Measurements from ENCODE around the gene TIGD6. TPM values are rescaled to one million over a fixed set of nuclear protein-coding genes. Genes with fewer than 3 reads are reported as not detected.

The TIGD6 gene
- total RNA-seq, 1 experiment from 2014 or later = 2.1 TPM

DNA sequence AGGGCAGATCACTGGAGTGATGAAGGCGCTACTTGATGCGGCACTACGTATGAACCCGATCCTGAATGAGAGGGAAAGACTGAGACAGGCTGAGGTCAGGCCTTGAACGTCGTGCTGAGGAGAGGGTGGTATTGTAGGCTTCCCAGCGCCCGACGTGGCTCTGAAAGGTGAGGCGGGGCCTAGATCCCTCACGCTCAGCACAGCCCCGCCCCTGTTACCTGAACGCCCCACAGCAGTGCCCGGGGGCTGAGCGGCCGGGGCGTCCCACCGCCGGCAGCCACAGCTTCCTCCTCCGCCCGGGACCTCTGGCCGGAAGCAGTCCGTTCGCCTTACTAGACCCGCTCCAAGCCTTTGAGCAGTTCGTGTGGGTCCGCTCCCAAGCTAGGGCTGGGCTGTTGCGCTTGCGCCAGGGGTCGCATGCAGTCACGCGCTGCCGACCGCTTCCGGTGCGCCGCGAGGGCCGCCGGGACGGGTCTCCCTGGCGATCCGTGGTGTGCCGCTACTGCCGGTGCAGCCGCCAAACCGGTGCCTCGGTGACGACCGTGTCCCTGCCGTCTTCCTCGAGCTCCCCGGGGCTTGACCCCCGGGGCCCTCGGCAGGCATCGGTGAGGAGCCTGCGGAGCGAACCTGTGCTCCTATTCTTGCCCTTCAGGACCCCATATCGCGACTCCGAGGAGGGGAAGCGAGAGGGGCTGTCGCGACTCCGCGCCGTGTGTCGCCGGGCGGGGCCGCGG lies at the start of gene TIGD6, which contains the start of gene HMGXB3 (continued):
- TF ChIP-seq GTF2I (CRISPR knock-in tag; conservative IDR thresholded peaks at IDR 0.05) (no peak), ZNF219 (CRISPR knock-in tag; IDR thresholded peaks at IDR 0.05; ENCODE audit: borderline replicate concordance) (no peak), SOX15 (CRISPR knock-in tag; IDR thresholded peaks at IDR 0.05) (no peak), FOXK1 (CRISPR knock-in tag; IDR thresholded peaks at IDR 0.05) (peak; percentile 95), FOXP1 (CRISPR knock-in tag; IDR thresholded peaks at IDR 0.05; ENCODE audit: borderline replicate concordance) (peak; percentile 89), ZNF671 (CRISPR knock-in tag; IDR thresholded peaks at IDR 0.05) (no peak), JUN (CRISPR knock-in tag; IDR thresholded peaks at IDR 0.05) (no peak), ESRRA (CRISPR knock-in tag; IDR thresholded peaks at IDR 0.05; ENCODE audit: borderline replicate concordance) (no peak; the same call in 1 of the 2 replicates), GRHL2 (CRISPR knock-in tag; IDR thresholded peaks at IDR 0.05; ENCODE audit: insufficient replicate concordance, severe bottlenecking) (no peak), RELA (CRISPR knock-in tag; IDR thresholded peaks at IDR 0.05; ENCODE audit: borderline replicate concordance) (no peak), SP1 (CRISPR knock-in tag; conservative IDR thresholded peaks at IDR 0.05) (peak; percentile 80), ZBTB21 (CRISPR knock-in tag; IDR thresholded peaks at IDR 0.05; ENCODE audit: borderline replicate concordance) (peak; percentile 66; the same call in 1 of the 2 replicates), NR3C1 (CRISPR knock-in tag; conservative IDR thresholded peaks at IDR 0.05; ENCODE audit: low read depth) (0 out of 2 replicates have a peak, but pooled peaks have one; percentile 73), SMAD4 (CRISPR knock-in tag; IDR thresholded peaks at IDR 0.05) (no peak), TEAD1 (CRISPR knock-in tag; IDR thresholded peaks at IDR 0.05) (peak; percentile 70; the same call in 1 of the 2 replicates), NR2C2 (CRISPR knock-in tag; IDR thresholded peaks at IDR 0.05) (peak; percentile 85), NFATC4 (CRISPR knock-in tag; IDR thresholded peaks at IDR 0.05) (no peak)
- TF ChIP-seq, protein P1, sequence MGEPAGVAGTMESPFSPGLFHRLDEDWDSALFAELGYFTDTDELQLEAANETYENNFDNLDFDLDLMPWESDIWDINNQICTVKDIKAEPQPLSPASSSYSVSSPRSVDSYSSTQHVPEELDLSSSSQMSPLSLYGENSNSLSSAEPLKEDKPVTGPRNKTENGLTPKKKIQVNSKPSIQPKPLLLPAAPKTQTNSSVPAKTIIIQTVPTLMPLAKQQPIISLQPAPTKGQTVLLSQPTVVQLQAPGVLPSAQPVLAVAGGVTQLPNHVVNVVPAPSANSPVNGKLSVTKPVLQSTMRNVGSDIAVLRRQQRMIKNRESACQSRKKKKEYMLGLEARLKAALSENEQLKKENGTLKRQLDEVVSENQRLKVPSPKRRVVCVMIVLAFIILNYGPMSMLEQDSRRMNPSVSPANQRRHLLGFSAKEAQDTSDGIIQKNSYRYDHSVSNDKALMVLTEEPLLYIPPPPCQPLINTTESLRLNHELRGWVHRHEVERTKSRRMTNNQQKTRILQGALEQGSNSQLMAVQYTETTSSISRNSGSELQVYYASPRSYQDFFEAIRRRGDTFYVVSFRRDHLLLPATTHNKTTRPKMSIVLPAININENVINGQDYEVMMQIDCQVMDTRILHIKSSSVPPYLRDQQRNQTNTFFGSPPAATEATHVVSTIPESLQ (CRISPR knock-in tag; IDR thresholded peaks at IDR 0.05) = no peak
- TF ChIP-seq, protein P2, sequence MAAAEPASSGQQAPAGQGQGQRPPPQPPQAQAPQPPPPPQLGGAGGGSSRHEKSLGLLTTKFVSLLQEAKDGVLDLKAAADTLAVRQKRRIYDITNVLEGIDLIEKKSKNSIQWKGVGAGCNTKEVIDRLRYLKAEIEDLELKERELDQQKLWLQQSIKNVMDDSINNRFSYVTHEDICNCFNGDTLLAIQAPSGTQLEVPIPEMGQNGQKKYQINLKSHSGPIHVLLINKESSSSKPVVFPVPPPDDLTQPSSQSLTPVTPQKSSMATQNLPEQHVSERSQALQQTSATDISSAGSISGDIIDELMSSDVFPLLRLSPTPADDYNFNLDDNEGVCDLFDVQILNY (CRISPR knock-in tag; IDR thresholded peaks at IDR 0.05) = 0 out of 2 replicates have a peak, but pooled peaks have one; percentile 12
- TF ChIP-seq, protein P3, sequence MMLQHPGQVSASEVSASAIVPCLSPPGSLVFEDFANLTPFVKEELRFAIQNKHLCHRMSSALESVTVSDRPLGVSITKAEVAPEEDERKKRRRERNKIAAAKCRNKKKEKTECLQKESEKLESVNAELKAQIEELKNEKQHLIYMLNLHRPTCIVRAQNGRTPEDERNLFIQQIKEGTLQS (CRISPR knock-in tag; conservative IDR thresholded peaks at IDR 0.05) = no peak
- TF ChIP-seq, protein P4, sequence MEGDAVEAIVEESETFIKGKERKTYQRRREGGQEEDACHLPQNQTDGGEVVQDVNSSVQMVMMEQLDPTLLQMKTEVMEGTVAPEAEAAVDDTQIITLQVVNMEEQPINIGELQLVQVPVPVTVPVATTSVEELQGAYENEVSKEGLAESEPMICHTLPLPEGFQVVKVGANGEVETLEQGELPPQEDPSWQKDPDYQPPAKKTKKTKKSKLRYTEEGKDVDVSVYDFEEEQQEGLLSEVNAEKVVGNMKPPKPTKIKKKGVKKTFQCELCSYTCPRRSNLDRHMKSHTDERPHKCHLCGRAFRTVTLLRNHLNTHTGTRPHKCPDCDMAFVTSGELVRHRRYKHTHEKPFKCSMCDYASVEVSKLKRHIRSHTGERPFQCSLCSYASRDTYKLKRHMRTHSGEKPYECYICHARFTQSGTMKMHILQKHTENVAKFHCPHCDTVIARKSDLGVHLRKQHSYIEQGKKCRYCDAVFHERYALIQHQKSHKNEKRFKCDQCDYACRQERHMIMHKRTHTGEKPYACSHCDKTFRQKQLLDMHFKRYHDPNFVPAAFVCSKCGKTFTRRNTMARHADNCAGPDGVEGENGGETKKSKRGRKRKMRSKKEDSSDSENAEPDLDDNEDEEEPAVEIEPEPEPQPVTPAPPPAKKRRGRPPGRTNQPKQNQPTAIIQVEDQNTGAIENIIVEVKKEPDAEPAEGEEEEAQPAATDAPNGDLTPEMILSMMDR (IDR thresholded peaks at IDR 0.05) = no peak
- TF ChIP-seq, protein P5, sequence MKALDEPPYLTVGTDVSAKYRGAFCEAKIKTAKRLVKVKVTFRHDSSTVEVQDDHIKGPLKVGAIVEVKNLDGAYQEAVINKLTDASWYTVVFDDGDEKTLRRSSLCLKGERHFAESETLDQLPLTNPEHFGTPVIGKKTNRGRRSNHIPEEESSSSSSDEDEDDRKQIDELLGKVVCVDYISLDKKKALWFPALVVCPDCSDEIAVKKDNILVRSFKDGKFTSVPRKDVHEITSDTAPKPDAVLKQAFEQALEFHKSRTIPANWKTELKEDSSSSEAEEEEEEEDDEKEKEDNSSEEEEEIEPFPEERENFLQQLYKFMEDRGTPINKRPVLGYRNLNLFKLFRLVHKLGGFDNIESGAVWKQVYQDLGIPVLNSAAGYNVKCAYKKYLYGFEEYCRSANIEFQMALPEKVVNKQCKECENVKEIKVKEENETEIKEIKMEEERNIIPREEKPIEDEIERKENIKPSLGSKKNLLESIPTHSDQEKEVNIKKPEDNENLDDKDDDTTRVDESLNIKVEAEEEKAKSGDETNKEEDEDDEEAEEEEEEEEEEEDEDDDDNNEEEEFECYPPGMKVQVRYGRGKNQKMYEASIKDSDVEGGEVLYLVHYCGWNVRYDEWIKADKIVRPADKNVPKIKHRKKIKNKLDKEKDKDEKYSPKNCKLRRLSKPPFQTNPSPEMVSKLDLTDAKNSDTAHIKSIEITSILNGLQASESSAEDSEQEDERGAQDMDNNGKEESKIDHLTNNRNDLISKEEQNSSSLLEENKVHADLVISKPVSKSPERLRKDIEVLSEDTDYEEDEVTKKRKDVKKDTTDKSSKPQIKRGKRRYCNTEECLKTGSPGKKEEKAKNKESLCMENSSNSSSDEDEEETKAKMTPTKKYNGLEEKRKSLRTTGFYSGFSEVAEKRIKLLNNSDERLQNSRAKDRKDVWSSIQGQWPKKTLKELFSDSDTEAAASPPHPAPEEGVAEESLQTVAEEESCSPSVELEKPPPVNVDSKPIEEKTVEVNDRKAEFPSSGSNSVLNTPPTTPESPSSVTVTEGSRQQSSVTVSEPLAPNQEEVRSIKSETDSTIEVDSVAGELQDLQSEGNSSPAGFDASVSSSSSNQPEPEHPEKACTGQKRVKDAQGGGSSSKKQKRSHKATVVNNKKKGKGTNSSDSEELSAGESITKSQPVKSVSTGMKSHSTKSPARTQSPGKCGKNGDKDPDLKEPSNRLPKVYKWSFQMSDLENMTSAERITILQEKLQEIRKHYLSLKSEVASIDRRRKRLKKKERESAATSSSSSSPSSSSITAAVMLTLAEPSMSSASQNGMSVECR (CRISPR knock-in tag; IDR thresholded peaks at IDR 0.05; ENCODE audit: borderline replicate concordance) = peak; percentile 72; the same call in 1 of the 2 replicates
- TF ChIP-seq, protein P6, sequence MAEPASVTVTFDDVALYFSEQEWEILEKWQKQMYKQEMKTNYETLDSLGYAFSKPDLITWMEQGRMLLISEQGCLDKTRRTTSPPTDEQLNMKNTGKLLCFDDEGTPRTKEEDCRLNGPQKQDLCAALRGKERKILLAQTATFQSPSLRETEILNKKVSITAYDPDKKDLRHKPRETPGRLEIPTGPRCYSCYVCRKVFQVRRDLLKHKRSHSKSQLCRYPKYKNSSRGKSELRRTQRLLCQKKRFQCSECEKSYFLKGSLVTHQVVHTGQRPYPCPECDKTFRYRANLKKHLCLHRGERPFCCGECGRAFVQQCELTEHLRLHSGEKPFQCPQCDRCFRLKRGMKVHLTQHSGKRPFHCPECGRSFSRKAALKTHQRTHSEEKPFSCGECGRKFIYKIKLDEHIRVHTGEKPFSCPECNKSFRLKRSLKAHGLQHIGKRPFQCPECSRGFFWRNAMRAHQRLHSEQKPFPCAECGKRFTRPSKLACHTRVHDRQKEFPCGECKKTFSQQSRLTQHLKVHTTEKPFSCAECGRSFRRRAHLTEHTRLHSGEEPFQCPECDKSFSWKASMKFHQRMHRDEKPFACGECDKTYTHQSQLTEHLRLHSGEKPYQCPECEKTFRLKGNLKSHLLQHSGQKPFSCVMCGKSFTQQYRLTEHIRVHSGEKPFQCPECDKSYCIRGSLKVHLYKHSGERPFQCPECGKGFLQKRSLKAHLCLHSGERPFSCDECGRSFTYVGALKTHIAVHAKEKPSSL (CRISPR knock-in tag; conservative IDR thresholded peaks at IDR 0.05) = no peak
- TF ChIP-seq, protein P7, sequence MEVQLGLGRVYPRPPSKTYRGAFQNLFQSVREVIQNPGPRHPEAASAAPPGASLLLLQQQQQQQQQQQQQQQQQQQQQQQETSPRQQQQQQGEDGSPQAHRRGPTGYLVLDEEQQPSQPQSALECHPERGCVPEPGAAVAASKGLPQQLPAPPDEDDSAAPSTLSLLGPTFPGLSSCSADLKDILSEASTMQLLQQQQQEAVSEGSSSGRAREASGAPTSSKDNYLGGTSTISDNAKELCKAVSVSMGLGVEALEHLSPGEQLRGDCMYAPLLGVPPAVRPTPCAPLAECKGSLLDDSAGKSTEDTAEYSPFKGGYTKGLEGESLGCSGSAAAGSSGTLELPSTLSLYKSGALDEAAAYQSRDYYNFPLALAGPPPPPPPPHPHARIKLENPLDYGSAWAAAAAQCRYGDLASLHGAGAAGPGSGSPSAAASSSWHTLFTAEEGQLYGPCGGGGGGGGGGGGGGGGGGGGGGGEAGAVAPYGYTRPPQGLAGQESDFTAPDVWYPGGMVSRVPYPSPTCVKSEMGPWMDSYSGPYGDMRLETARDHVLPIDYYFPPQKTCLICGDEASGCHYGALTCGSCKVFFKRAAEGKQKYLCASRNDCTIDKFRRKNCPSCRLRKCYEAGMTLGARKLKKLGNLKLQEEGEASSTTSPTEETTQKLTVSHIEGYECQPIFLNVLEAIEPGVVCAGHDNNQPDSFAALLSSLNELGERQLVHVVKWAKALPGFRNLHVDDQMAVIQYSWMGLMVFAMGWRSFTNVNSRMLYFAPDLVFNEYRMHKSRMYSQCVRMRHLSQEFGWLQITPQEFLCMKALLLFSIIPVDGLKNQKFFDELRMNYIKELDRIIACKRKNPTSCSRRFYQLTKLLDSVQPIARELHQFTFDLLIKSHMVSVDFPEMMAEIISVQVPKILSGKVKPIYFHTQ (CRISPR knock-in tag; IDR thresholded peaks at IDR 0.05) = no peak

All from WTC11 (cell line).